OCI-LY3 (cell line): ENCODE data around the gene LMAN2L.

Source experiments
- CTCF ChIP-seq: fragments of 200-600, 300-600 bp; sonication (generic); IDR thresholded peaks from 2 replicates; pipeline ENCODE4 v1.5.1; 2014; ENCODE audit warnings: antibody characterized with exemption, low read length, low read depth
- EZH2phosphoT487 ChIP-seq: fragments of 200-600 bp; shearing (Covaris generic); IDR thresholded peaks from 2 replicates; pipeline ENCODE4 v1.6.1; 2018; ENCODE audit warnings: antibody characterized with exemption, mixed run types, low read depth

- TF ChIP-seq CTCF (no peak), EZH2phosphoT487 (no peak)
These were observed 17.1 kb upstream of the LMAN2L start for GRCh38 chr2:96756788-96757476.
